Stimulated activated CD4-positive, alpha-beta T cell treated with anti-CD3 and anti-CD28 coated beads, Interleukin-1b, Interleukin-23, amount 100 ng/mL, for 1 hour (primary cell): ENCODE results near the gene RXFP2.

Experiments
- DNase-seq, 2 donors: peaks; one replicate each; pipeline ENCODE4 v3.0.0-alpha.2; 2020; ENCODE audit warnings: low read depth in 2 of 2

Gene RXFP2

GRCh38 chr13:31739226-31739625, at the start of gene RXFP2:
RXFP2 (plus strand) TSS chr13:31739526; CDS start chr13:31739613, 87 bp downstream.
- DNase-seq: no peak

GRCh38 chr13:31697290-31697689, 42.0 kb upstream of the RXFP2 start:
- DNase-seq: no peak

GRCh38 chr13:31699650-31700049, 39.7 kb upstream of the RXFP2 start:
- DNase-seq: no peak

GRCh38 chr13:31703780-31704179, 35.5 kb upstream of the RXFP2 start:
- no peak for DNase-seq

- no peak for DNase-seq
Measured at GRCh38 chr13:31706105-31706504, 33.2 kb upstream of the RXFP2 start.

GRCh38 chr13:31717583-31717982, 21.7 kb upstream of the RXFP2 start:
- no peak for DNase-seq

- DNase-seq: no peak
Measured at GRCh38 chr13:31719214-31719613, 20.1 kb upstream of the RXFP2 start.

- no peak for DNase-seq
Measured at GRCh38 chr13:31722673-31723072, 16.7 kb upstream of the RXFP2 start.

- DNase-seq: no peak
Measured at GRCh38 chr13:31725841-31726240, 13.5 kb upstream of the RXFP2 start.

GRCh38 chr13:31731921-31732320, 7.4 kb upstream of the RXFP2 start:
- DNase-seq: no peak

- no peak for DNase-seq
Measured at GRCh38 chr13:31733066-31733465, 6.3 kb upstream of the RXFP2 start.

- DNase-seq: no peak
Measured at GRCh38 chr13:31733647-31734046, 5.7 kb upstream of the RXFP2 start.

- DNase-seq: peak; percentile 17 to 25
Measured at GRCh38 chr13:31742097-31742734, 2.9 kb downstream of the RXFP2 start.

GRCh38 chr13:31747291-31747690, 8.0 kb downstream of the RXFP2 start:
- no peak for DNase-seq

- DNase-seq: no peak
Measured at GRCh38 chr13:31747966-31748365, 8.6 kb downstream of the RXFP2 start.

GRCh38 chr13:31749929-31750328, 10.6 kb downstream of the RXFP2 start:
- no peak for DNase-seq

GRCh38 chr13:31755211-31755610, 15.9 kb downstream of the RXFP2 start:
- no peak for DNase-seq

GRCh38 chr13:31755803-31756212, 16.5 kb downstream of the RXFP2 start:
- no peak for DNase-seq

GRCh38 chr13:31756346-31756745, 17.0 kb downstream of the RXFP2 start:
- no peak for DNase-seq

- DNase-seq: no peak
Measured at GRCh38 chr13:31761951-31762350, 22.6 kb downstream of the RXFP2 start.

GRCh38 chr13:31764556-31764955, 25.2 kb downstream of the RXFP2 start:
- DNase-seq: no peak

- DNase-seq: no peak
Measured at GRCh38 chr13:31765138-31765785, 25.9 kb downstream of the RXFP2 start.

GRCh38 chr13:31767175-31767900, 28.0 kb downstream of the RXFP2 start:
- no peak for DNase-seq
